NCI-H2107 (cell line): ENCODE results near the gene IPO7.
"Not testable (repeated sequence)": the region's sequence is repeated elsewhere in the genome, so short reads cannot be mapped to it uniquely, and the experiment has no call there.

Source experiments
- DNase-seq: peaks from one replicate; lab custom pipeline; 2025; lab: John Stamatoyannopoulos, UW

IPO7 gene

DNA sequence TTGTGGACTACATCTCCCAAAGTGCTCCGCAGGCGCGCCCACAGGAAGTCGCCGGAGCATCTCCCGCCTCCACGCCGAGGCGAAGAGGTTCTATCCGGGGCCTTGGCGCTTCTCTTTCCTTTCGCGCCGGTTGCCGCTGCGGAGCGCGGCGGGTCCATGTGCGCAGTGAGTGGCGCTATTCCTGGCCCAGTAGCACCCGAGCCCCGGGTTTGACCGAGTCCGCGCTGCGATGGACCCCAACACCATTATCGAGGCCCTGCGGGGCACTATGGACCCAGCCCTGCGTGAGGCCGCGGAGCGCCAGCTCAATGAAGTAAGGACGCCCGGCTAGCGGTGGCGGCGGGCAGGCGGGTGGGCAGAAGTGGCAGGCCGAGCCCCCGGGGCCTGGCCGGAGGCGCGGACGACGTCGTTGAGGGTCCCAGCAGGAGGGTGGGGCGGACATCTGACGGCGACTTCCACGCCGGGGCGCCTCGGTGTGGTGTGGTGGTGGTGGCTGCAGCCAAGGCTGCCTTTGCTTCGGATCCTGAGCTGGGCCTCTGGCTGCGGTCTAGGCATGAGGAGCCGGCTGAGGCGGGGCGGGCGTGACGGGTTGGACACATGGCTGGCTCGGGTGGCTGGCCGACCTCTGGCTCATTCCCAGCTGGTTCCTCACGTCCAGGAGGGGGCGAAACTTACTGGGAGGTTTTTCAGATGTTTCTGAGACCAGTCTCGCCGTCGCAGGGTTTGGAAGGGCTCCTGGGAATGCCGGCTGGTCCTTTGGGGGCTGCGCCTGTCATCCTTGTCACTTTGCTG is at the start of gene IPO7:
Gene IPO7 (plus strand): TSS at position 118 of the 792 bp plus-strand sequence. CDS start 112 bp downstream, at position 230.
- peak; percentile 93 for DNase-seq

GRCh38 chr11:9341638-9342178 is 42.7 kb upstream of the IPO7 start:
- no peak for DNase-seq

GRCh38 chr11:9344061-9344680 is 40.3 kb upstream of the IPO7 start:
- DNase-seq, result no peak

DNA sequence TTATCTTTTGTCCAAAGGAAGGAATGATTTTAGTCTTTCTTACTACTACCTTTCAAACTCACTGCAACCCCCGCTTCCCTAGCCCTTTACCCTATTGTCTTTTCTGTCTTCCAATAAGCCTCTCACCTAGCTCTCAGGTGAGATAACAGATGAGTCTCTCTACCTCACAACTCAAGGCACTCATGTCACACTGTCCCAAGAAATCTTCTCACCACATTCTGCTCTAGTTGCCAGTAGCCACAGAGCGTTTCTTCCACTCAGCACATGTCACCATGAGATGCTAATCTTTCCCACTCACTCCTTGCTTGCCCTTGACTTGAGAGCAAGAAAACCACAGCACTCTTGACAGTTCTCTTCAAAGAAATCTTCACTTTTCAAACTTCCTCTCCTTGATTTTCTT is 37.4 kb upstream of the IPO7 start:
- no peak for DNase-seq

GRCh38 chr11:9347779-9348178 is 36.7 kb upstream of the IPO7 start:
- DNase-seq, result not testable (repeated sequence)

GRCh38 chr11:9351321-9351881 is 33.1 kb upstream of the IPO7 start:
- no peak for DNase-seq

- DNase-seq, result no peak
Measured at GRCh38 chr11:9357041-9357440, 27.4 kb upstream of the IPO7 start.

GRCh38 chr11:9360862-9361622 is 23.4 kb upstream of the IPO7 start:
- DNase-seq, result not testable (repeated sequence)

GRCh38 chr11:9362393-9362863 is 22.0 kb upstream of the IPO7 start:
- no peak for DNase-seq

GRCh38 chr11:9363954-9364912 is 20.2 kb upstream of the IPO7 start:
- DNase-seq, result peak; percentile 79

- no peak for DNase-seq
Measured at GRCh38 chr11:9367551-9367950, 16.9 kb upstream of the IPO7 start.

DNA sequence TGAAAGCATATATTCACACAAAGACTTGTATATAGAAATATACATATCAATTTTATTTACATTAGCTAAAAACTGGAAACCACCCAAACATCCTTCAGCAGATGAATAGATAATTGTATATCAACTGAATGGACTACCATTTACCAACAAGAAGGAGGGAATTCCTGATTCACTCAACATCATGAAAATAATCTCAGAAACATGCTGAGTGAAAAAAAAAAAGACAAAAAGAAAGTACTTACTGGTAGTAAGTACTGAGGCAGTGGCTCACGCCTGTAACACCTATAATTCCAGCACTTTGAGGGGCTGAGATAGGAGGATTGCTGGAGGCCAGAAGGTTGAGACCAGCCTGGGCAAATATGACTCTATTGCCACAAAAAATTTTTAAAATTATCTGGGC is 7.4 kb upstream of the IPO7 start:
- no peak for DNase-seq

- no peak for DNase-seq
Measured at GRCh38 chr11:9379041-9379440, 5.4 kb upstream of the IPO7 start.

GRCh38 chr11:9380773-9381172 is 3.7 kb upstream of the IPO7 start:
- DNase-seq, result no peak

DNA sequence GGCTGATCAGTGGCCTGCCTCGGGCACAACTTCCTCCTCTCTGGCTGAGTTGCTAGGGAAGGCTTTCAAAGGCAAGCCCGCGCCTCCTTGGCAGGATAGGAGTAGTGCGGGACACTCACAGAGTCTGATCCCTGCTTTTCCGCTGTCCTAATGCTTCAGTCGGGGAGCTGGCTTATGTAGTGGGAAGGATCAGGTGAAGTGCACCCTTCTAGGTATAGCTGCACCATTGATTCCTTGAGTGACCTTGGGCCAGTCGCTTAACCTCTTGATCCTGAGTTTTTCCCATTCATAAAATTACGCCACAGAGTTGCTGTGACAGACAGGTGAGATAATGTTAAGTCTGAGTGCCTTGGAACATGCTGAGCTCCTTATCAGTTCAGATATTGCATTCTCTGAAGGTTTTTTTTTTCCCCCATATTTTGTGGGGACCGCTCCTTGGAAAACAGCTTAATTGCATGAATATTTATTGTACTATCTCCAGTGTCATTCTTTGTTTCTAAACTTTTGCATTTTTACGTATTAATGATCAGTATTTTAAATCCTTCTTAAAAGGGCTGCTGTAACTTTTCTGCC is 961 bp downstream of the IPO7 start:
- no peak for DNase-seq

GRCh38 chr11:9386086-9386485 is 1.6 kb downstream of the IPO7 start:
- no peak for DNase-seq

- DNase-seq, result no peak
Measured at GRCh38 chr11:9386901-9387300, 2.4 kb downstream of the IPO7 start.

DNA sequence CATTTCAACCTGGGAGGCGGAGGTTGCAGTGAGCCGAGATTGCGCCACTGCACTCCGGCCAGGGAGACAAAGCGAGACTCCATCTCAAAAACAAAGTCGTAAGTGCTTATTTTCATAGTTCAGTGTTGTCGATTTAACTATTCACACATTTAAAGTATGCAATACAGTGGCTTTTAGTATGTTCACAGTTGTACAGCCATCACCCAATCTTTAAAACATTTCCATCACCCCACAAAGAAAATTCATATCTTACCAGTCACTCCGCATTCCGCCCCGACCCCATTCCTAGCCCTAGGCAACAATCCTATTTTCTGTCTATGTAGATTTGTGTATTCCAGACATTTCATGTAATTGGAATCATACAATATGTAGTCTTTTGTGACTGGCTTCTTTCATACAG is 11.9 kb downstream of the IPO7 start:
- no peak for DNase-seq

DNA sequence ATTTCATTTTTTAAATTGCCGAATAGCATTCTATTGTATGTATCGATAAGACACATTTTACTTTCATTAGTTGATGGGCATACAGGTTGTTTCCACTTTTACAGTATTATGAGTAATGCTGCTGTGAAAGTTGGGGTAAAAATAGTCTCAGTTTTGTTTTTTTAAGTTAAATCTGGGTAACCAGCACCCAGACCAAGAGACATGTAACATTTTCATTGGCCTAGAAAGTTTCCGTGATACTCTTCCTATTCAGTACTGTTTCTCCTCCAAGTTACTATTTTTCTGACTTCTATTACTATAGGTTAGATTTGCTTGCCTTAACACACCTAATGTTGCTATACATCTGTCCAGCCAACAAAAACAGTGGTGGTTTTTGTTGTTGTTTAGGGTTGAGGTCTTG is 12.3 kb downstream of the IPO7 start:
- no peak for DNase-seq
